Esophagus muscularis mucosa (tissue), 4 donors: Measurements from ENCODE around the gene MCM9. TPM values are rescaled to one million over a fixed set of nuclear protein-coding genes. Genes with fewer than 3 reads are reported as not detected.

Source experiments
- DNase-seq: peaks from one replicate; pipeline ENCODE4 v3.0.0-alpha.2; 2017; ENCODE audit errors: extremely low spot score
- H3K27ac ChIP-seq, 4 donors: fragments of 200-600 bp; sonication (generic); replicated peaks in 1 of 4; 1 replicate in 3 of 4; 2 replicates in 1 of 4; pipeline ENCODE4 v1.5.1; 2016 to 2019; ENCODE audit warnings: mild to moderate bottlenecking in 1 of 4
- H3K27me3 ChIP-seq, 4 donors: fragments of 200-600 bp; sonication (generic); one replicate each; pipeline versions ENCODE4 v1.5.1 to v1.6.0; 2016 to 2019
- H3K36me3 ChIP-seq, 4 donors: fragments of 200-600 bp; sonication (generic); one replicate each; pipeline ENCODE4 v1.5.1; 2016 to 2019
- H3K4me1 ChIP-seq, 4 donors: fragments of 200-600 bp; sonication (generic); one replicate each; pipeline ENCODE4 v1.5.1; 2016 to 2019
- H3K4me3 ChIP-seq, 4 donors: fragments of 200-600 bp; sonication (generic); 1 replicate in 2 of 4; 2 replicates in 2 of 4; pipeline ENCODE4 v1.5.1; 2016 to 2019; ENCODE audit warnings: mild to moderate bottlenecking in 4 of 4, moderate library complexity in 1 of 4
- H3K9me3 ChIP-seq, 4 donors: fragments of 200-600 bp; sonication (generic); 1 replicate in 3 of 4; 2 replicates in 1 of 4; pipeline ENCODE4 v1.5.1; 2016 to 2019
- EP300 ChIP-seq: sonication (generic); formaldehyde crosslinking; IDR thresholded peaks from one replicate; pipeline ENCODE4 v1.6.1; 2017; ENCODE audit warnings: antibody characterized with exemption
- POLR2A ChIP-seq: fragments of 450-650 bp; IDR thresholded peaks from one replicate; pipeline ENCODE4 v1.6.1; 2017; ENCODE audit warnings: antibody characterized with exemption, moderate library complexity, mild to moderate bottlenecking, low read depth
- POLR2AphosphoS5 ChIP-seq, 2 donors: sonication (generic); formaldehyde crosslinking; IDR thresholded peaks; one replicate each; pipeline ENCODE4 v1.6.1; 2017; ENCODE audit warnings: antibody characterized with exemption in 2 of 2
- WGBS: methylation state at CpG from one replicate; pipeline ENCODE4 v1.1.5; 2018; 5-methylcytosine and 5-hydroxymethylcytosine counted together
- intact Hi-C: fragments of 100-400 bp; cut with DNase I; formaldehyde crosslinking; loops from one replicate; pipeline ENCODE4 v1.15.1; 2023
- total RNA-seq, 4 donors: library from RNA; depleted of rRNA; stranded (reverse); fragments of >200 nt; gene quantifications; one replicate each; pipeline versions ENCODE4 v1.1.0 to v1.2.1, GENCODE V29; 2016
- TF ChIP-seq, protein P1 (sequence below), 3 experiments: fragments of 200-600 bp in 2 of 3; fragments of 450-650 bp in 1 of 3; sonication (generic) in 2 of 3; IDR thresholded peaks; one replicate each; pipeline ENCODE4 v1.5.1; 2017 to 2019; ENCODE audit warnings: antibody characterized with exemption in 3 of 3, mild to moderate bottlenecking in 2 of 3, moderate library complexity in 1 of 3

MCM9 gene
- total RNA-seq, 4 donors from 2014 or later, result 10.8 to 18.1 (median 11.3) TPM

DNA sequence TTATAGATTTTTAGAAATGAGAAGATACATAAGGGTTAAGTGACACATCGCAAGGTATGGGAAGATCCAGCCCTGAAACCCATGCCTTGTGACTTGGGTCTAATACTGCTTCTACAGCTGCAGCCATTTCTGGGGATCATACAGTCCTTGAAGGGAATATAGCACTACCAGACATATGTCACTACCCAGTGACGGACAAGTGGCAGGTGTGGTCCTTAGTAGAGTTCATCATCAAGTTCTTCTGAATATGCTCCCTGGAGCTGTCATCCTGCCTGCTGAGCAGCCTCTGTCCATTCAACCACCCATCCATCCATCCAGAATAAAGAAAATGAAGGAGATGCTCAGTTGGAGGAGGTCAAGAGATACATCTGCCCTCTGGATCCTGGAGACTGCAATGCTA lies 159.6 kb downstream of the MCM9 start:
- 94% methylated on average over 2 of the region's 2 CpGs for WGBS
- TF ChIP-seq POLR2AphosphoS5 (IDR thresholded peaks at IDR 0.05) (no peak), POLR2A (no peak), EP300 (no peak)
- TF ChIP-seq, protein P1, sequence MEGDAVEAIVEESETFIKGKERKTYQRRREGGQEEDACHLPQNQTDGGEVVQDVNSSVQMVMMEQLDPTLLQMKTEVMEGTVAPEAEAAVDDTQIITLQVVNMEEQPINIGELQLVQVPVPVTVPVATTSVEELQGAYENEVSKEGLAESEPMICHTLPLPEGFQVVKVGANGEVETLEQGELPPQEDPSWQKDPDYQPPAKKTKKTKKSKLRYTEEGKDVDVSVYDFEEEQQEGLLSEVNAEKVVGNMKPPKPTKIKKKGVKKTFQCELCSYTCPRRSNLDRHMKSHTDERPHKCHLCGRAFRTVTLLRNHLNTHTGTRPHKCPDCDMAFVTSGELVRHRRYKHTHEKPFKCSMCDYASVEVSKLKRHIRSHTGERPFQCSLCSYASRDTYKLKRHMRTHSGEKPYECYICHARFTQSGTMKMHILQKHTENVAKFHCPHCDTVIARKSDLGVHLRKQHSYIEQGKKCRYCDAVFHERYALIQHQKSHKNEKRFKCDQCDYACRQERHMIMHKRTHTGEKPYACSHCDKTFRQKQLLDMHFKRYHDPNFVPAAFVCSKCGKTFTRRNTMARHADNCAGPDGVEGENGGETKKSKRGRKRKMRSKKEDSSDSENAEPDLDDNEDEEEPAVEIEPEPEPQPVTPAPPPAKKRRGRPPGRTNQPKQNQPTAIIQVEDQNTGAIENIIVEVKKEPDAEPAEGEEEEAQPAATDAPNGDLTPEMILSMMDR (IDR thresholded peaks at IDR 0.05), result no peak
- H3K4me3 ChIP-seq, result no peak overlapping the region
- peaks cover 5 to 9% (median 7%) of the 10 kb centered on the region in 4 donors for H3K4me1 ChIP-seq
- H3K27ac ChIP-seq, result no peak overlapping the region
- H3K36me3 ChIP-seq, result no peaks in the 10 kb centered on the region
- no peaks in the 10 kb centered on the region for H3K9me3 ChIP-seq
- intact Hi-C loops, result loop anchor here (5.0 to 10.0 kb wide), 3 partner anchors 118 to 493 kb away; no protein-coding TSS in a partner anchor
- no peaks in the 10 kb centered on the region for H3K27me3 ChIP-seq
- DNase-seq, result no peak

DNA sequence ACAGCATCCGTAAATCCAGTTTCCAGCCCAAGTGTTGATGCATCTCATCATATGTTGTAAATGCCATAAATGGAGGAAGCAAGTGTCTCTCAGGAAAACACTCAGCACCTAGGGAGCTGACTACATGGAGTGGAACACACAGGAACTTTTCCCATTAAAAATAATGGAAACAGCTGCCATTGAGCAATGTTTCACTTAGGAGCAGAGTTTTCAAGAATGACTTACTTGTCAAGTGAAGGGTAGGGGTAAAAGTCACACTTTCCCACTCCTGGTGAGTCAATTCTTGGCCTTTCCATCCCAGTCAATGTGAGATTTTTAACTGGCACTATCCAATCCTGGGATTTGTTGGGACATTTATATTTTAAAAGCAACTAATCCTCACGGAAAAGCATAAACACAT lies 160.4 kb downstream of the MCM9 start:
- intact Hi-C loops, result loop anchor here (10.0 kb wide), 1 partner anchor 190 kb away; no protein-coding TSS in a partner anchor
- Histone ChIP-seq H3K4me3 (no peak overlapping the region), H3K27me3 (no peaks in the 10 kb centered on the region), H3K9me3 (no peaks in the 10 kb centered on the region), H3K4me1 (peaks cover 5 to 9% (median 7%) of the 10 kb centered on the region in 4 donors), H3K36me3 (no peaks in the 10 kb centered on the region), H3K27ac (no peak overlapping the region)
- 94% methylated on average over 2 of the region's 2 CpGs for WGBS
- no peak for TF ChIP-seq POLR2A
- TF ChIP-seq POLR2AphosphoS5 (IDR thresholded peaks at IDR 0.05), result no peak
- TF ChIP-seq, protein P1 (IDR thresholded peaks at IDR 0.05), result no peak
- no peak for TF ChIP-seq EP300
- no peak for DNase-seq

DNA sequence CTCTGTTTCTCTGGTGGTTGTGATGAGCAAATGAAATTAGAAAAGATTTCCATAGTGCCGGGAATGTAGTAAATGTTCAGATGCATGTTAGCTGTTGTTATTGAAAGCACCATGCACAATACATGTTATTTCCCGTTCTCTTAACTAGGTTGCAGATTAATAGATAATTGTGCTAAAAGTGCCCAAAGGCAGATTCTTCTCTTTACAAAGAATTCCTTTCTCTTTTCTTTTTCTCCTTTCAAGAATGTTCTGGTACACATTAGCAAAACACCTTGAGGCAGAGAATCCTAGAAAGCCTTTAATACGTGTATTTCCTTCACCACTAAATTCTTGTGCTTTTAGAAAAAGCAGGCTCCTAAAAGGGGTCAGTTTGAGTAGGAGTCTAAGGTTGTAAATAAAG lies 162.1 kb downstream of the MCM9 start:
- TF ChIP-seq POLR2A (no peak), POLR2AphosphoS5 (IDR thresholded peaks at IDR 0.05) (no peak), EP300 (no peak)
- TF ChIP-seq, protein P1 (IDR thresholded peaks at IDR 0.05), result no peak
- no peak overlapping the region for H3K4me3 ChIP-seq
- H3K27me3 ChIP-seq, result no peaks in the 10 kb centered on the region
- H3K36me3 ChIP-seq, result no peaks in the 10 kb centered on the region
- WGBS, result 93% methylated on average over 3 of the region's 3 CpGs
- H3K9me3 ChIP-seq, result no peaks in the 10 kb centered on the region
- no peak overlapping the region for H3K27ac ChIP-seq
- H3K4me1 ChIP-seq, result peaks cover 5 to 9% (median 7%) of the 10 kb centered on the region in 4 donors
- intact Hi-C loops, result loop anchor here (10.0 kb wide), 1 partner anchor 188 kb away; no protein-coding TSS in a partner anchor
- no peak for DNase-seq

DNA sequence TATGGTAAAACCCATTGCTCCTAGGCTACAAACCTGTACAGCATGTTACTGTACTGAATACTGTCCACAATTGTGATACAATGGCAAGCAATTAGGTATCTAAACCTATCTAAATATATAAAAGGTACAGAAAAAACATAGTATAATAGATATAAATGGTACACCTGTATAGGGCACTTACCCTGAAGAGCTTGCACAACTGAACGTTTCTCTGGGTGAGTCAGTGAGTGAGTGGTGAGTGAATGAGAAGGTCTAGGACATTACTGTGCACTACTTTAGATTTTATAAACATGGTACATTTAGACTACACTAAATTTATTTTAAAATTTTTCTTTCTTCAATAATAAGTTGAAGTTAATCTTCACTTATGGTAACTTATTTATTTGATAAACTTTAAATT lies 163.7 kb downstream of the MCM9 start:
- H3K27ac ChIP-seq, result no peak overlapping the region
- WGBS, result 77% methylated on average over 1 of the region's 1 CpG
- peaks cover 0 to under 1% (median 0%) of the 10 kb centered on the region in 4 donors for H3K4me1 ChIP-seq
- H3K36me3 ChIP-seq, result no peaks in the 10 kb centered on the region
- DNase-seq, result no peak
- H3K27me3 ChIP-seq, result no peaks in the 10 kb centered on the region
- no peaks in the 10 kb centered on the region for H3K9me3 ChIP-seq
- intact Hi-C loops, result loop anchor here (10.0 kb wide), 1 partner anchor 186 kb away; no protein-coding TSS in a partner anchor
- TF ChIP-seq, protein P1 (IDR thresholded peaks at IDR 0.05), result no peak
- no peak for TF ChIP-seq POLR2AphosphoS5 (IDR thresholded peaks at IDR 0.05)
- no peak for TF ChIP-seq EP300
- TF ChIP-seq POLR2A, result no peak
- H3K4me3 ChIP-seq, result no peak overlapping the region

DNA sequence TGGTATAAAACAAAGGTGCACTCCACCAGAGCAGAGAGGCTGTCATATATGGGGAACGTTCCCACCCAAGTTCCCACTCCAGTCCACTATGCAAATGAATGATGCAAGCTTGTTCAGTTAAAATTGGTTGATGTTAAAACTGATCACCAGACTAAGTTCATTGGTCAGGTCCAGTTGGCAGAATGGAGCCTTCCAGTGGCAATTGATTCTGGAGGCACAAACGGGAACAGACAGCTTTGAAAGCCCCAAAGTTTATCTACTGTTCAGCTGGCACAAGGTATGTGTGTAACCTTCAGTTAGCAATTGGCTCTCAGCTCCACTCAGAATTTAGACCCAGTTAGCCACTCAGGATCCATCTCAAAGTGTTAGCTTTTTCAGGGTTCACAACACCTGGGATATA lies 164.1 kb downstream of the MCM9 start:
- H3K4me1 ChIP-seq, result no peaks in the 10 kb centered on the region
- TF ChIP-seq POLR2A (no peak), EP300 (no peak), POLR2AphosphoS5 (IDR thresholded peaks at IDR 0.05) (no peak)
- TF ChIP-seq, protein P1 (IDR thresholded peaks at IDR 0.05), result no peak
- 50% methylated on average over 2 of the region's 2 CpGs for WGBS
- no peaks in the 10 kb centered on the region for H3K36me3 ChIP-seq
- DNase-seq, result no peak
- H3K9me3 ChIP-seq, result no peaks in the 10 kb centered on the region
- H3K27ac ChIP-seq, result no peak overlapping the region
- H3K27me3 ChIP-seq, result no peaks in the 10 kb centered on the region
- intact Hi-C loops, result loop anchor here (10.0 kb wide), 1 partner anchor 186 kb away; no protein-coding TSS in a partner anchor
- no peak overlapping the region for H3K4me3 ChIP-seq
